Parathyroid adenoma (tissue), 2 donors: ENCODE results near the gene OPHN1.
"Not testable (repeated sequence)": the region's sequence is repeated elsewhere in the genome, so short reads cannot be mapped to it uniquely, and the experiment has no call there.

Experiments
- H2AFZ ChIP-seq: fragments of 300-600 bp; sonication (generic); one replicate; pipeline ENCODE4 v1.7.0; 2017; ENCODE audit warnings: antibody characterized with exemption, mild to moderate bottlenecking
- H3K27ac ChIP-seq: fragments of 300-600 bp; sonication (generic); one replicate; pipeline ENCODE4 v1.7.0; 2017
- H3K27me3 ChIP-seq: fragments of 300-600 bp; sonication (generic); one replicate; pipeline ENCODE4 v1.7.0; 2017; ENCODE audit warnings: low read length; ENCODE audit not compliant: control insufficient read depth, insufficient read depth
- H3K36me3 ChIP-seq: fragments of 300-600 bp; sonication (generic); one replicate; pipeline ENCODE4 v1.7.0; 2017; ENCODE audit warnings: low read length; ENCODE audit not compliant: control insufficient read depth, insufficient read depth
- H3K4me1 ChIP-seq: fragments of 300-600 bp; sonication (generic); one replicate; pipeline ENCODE4 v1.7.0; 2017; ENCODE audit warnings: control low read depth
- H3K4me2 ChIP-seq: fragments of 300-600 bp; sonication (generic); one replicate; pipeline ENCODE4 v1.7.0; 2017; ENCODE audit warnings: low read length
- H3K4me3 ChIP-seq: fragments of 300-600 bp; sonication (generic); one replicate; pipeline ENCODE4 v1.7.0; 2017; ENCODE audit warnings: low read depth, low read length
- H3K79me2 ChIP-seq: fragments of 300-600 bp; sonication (generic); one replicate; pipeline ENCODE4 v1.7.0; 2017; ENCODE audit warnings: control low read depth
- H3K9ac ChIP-seq: fragments of 300-600 bp; sonication (generic); one replicate; pipeline ENCODE4 v1.7.0; 2017; ENCODE audit warnings: mild to moderate bottlenecking
- H3K9me3 ChIP-seq: fragments of 300-600 bp; sonication (generic); one replicate; pipeline ENCODE4 v1.7.0; 2017; ENCODE audit warnings: low read length; ENCODE audit not compliant: control insufficient read depth
- TF ChIP-seq, protein P1 (sequence below): fragments of 300-600 bp; sonication (generic); IDR thresholded peaks from one replicate; pipeline ENCODE4 v1.7.0; 2017; ENCODE audit warnings: antibody characterized with exemption, mild to moderate bottlenecking
- donor health status: primary hyperparathyroidism.

OPHN1 gene

DNA sequence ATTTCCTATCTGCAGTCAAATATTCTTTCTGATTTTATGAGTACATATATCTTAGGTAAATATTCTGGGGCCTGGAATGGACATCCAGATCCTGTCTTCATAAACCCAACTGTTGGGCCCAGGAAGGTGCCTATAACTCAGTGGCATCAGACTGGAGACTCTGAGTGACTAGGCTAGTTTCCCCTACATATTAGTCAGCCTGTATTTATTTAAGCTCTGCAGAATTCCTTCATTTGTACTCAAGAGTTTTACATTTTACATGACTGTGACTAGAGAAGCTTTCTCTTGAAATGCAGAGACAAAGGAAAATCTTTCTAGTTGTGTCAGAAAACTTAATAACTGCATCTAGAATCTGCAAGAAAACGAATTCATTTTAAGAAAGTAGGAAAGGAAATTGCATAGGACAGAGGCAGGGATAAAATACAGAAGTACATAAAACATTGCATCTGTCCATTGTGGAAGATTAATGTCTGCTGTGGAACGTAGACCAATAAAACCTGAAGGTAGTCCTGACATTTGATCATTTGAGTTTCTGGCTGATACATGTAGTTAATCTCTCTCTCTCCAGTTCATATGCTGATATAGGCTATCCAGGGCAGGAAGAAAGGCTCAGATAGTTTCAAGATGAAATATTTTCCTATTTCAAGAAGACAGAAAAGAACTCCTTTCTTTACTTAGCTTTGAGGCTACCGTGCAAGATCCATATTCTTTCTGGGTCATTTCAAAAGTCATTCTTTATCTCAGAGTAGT, 78.2 kb downstream of the OPHN1 start:
- no peaks in the 10 kb centered on the region for H3K27me3 ChIP-seq
- no peak overlapping the region for H3K4me3 ChIP-seq
- H3K36me3 ChIP-seq: no peaks in the 10 kb centered on the region
- H2AFZ ChIP-seq: no peak overlapping the region
- H3K4me1 ChIP-seq: no peaks in the 10 kb centered on the region
- no peak overlapping the region for H3K9ac ChIP-seq
- TF ChIP-seq, protein P1, sequence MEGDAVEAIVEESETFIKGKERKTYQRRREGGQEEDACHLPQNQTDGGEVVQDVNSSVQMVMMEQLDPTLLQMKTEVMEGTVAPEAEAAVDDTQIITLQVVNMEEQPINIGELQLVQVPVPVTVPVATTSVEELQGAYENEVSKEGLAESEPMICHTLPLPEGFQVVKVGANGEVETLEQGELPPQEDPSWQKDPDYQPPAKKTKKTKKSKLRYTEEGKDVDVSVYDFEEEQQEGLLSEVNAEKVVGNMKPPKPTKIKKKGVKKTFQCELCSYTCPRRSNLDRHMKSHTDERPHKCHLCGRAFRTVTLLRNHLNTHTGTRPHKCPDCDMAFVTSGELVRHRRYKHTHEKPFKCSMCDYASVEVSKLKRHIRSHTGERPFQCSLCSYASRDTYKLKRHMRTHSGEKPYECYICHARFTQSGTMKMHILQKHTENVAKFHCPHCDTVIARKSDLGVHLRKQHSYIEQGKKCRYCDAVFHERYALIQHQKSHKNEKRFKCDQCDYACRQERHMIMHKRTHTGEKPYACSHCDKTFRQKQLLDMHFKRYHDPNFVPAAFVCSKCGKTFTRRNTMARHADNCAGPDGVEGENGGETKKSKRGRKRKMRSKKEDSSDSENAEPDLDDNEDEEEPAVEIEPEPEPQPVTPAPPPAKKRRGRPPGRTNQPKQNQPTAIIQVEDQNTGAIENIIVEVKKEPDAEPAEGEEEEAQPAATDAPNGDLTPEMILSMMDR: no peak
- no peak overlapping the region for H3K4me2 ChIP-seq
- H3K9me3 ChIP-seq: no peaks in the 10 kb centered on the region
- no peaks in the 10 kb centered on the region for H3K79me2 ChIP-seq
- H3K27ac ChIP-seq: peak overlapping the region; percentile 41

GRCh38 chrX:68345025-68345424, 88.3 kb downstream of the OPHN1 start:
- H3K4me1 ChIP-seq: no peaks in the 10 kb centered on the region
- H3K36me3 ChIP-seq: no peaks in the 10 kb centered on the region
- H2AFZ ChIP-seq: no peak overlapping the region
- H3K27me3 ChIP-seq: no peaks in the 10 kb centered on the region
- no peak overlapping the region for H3K4me3 ChIP-seq
- TF ChIP-seq, protein P1: no peak
- H3K4me2 ChIP-seq: no peak overlapping the region
- H3K79me2 ChIP-seq: no peaks in the 10 kb centered on the region
- no peaks in the 10 kb centered on the region for H3K9me3 ChIP-seq
- no peak overlapping the region for H3K9ac ChIP-seq
- no peak overlapping the region for H3K27ac ChIP-seq

DNA sequence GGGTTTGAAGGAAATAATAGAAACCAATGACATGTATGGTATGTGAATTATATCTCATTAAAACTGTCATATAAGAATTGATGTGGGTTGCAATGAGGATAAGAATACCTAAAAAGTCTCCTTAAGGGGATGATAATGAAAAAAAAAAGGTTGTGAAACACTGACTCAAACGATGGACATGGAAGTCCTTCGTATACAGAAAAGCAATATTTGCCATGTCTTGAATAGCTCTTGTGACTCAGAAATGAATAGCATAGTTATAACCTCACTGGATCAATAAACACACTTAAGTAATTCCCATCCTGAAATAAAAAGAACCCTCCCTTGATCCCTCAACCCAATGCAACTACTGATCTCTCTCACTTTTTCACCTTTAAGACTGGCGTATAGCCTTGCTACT, 89.7 kb downstream of the OPHN1 start:
- H2AFZ ChIP-seq: no peak overlapping the region
- no peaks in the 10 kb centered on the region for H3K9me3 ChIP-seq
- H3K27me3 ChIP-seq: no peaks in the 10 kb centered on the region
- H3K4me1 ChIP-seq: no peaks in the 10 kb centered on the region
- H3K4me2 ChIP-seq: no peak overlapping the region
- no peaks in the 10 kb centered on the region for H3K79me2 ChIP-seq
- no peak overlapping the region for H3K27ac ChIP-seq
- no peaks in the 10 kb centered on the region for H3K36me3 ChIP-seq
- TF ChIP-seq, protein P1: no peak
- no peak overlapping the region for H3K4me3 ChIP-seq
- H3K9ac ChIP-seq: no peak overlapping the region

DNA sequence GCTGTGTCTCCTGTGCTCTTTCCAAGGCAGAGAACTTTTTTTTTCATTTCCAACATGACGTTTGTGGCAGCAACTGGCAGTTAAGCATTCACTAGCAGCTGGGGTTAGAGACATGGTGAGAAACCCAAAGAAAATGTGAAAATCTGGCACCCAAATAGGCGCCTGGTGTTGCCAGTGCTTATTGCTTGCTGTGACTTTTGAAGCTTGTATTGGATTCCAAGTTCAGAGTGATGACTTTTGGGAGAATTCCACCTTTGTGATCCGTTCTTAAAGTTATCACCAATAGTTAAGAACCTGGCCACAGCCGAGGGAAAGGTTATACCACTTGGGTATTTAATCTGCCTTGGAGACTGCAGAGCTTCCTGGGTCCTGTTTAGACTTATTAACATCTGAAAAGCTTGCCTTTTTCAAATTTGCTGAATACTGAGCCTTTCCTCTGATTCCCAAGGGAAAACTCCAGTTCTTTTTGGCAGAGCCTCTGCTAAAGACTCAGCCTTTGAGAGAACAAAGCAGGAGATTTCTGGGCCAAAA, 101.0 kb downstream of the OPHN1 start:
- Histone ChIP-seq H3K4me2 (no peak overlapping the region), H3K27me3 (no peaks in the 10 kb centered on the region), H3K9me3 (no peaks in the 10 kb centered on the region), H3K79me2 (no peaks in the 10 kb centered on the region), H3K9ac (no peak overlapping the region), H2AFZ (no peak overlapping the region), H3K4me3 (no peak overlapping the region), H3K36me3 (no peaks in the 10 kb centered on the region), H3K4me1 (no peaks in the 10 kb centered on the region), H3K27ac (no peak overlapping the region)
- TF ChIP-seq, protein P1: no peak

- H3K79me2 ChIP-seq, H3K4me3 ChIP-seq, H3K36me3 ChIP-seq, H2AFZ ChIP-seq, H3K9ac ChIP-seq, H3K27ac ChIP-seq, H3K4me1 ChIP-seq, H3K4me2 ChIP-seq, H3K9me3 ChIP-seq, H3K27me3 ChIP-seq: not testable (repeated sequence)
Observed at GRCh38 chrX:68326841-68327240, 106.5 kb downstream of the OPHN1 start.
